T-cell (primary cell): ENCODE results near the gene TMEM218. TPM values are rescaled to one million over a fixed set of nuclear protein-coding genes. Genes with fewer than 3 reads are reported as not detected.

Source experiments
- ATAC-seq, 4 experiments: fragments of 200-7000 bp in 3 of 4; fragments of 150-1000 bp in 1 of 4; cut with Tn5 transposase; replicated peaks in 1 of 4; 1 replicate in 3 of 4; 2 replicates in 1 of 4; pipeline ENCODE4 v1.10.0; 2021; ENCODE audit warnings: moderate library complexity in 3 of 4, mild to moderate bottlenecking in 2 of 4, moderate number of reproducible peaks in 1 of 4
- CTCF ChIA-PET, 2 donors: fragments of 300-600 bp; sonication (Branson Sonifier 250); formaldehyde crosslinking; loops; one replicate each; lab custom pipeline; 2022; ENCODE audit warnings: antibody characterized with exemption in 2 of 2; lab: Charles Lee
- POLR2A ChIA-PET, 2 donors: fragments of 300-600 bp; sonication (Branson Sonifier 250); formaldehyde crosslinking; loops; one replicate each; lab custom pipeline; 2022; ENCODE audit warnings: antibody characterized with exemption in 2 of 2; lab: Charles Lee
- DNase-seq, 35 experiments: peaks; one replicate each; pipeline versions ENCODE4 v3.0.0 to v3.0.0-alpha.2; 2013 to 2023
- H3K27ac ChIP-seq: one replicate; pipeline ENCODE4 v1.5.1; 2013; ENCODE audit warnings: low read length
- H3K27me3 ChIP-seq, 2 experiments: replicated peaks in 1 of 2; 1 replicate in 1 of 2; 2 replicates in 1 of 2; pipeline versions ENCODE4 v1.6.1 to v1.7.0; 2013; ENCODE audit warnings: low read length in 1 of 2, mixed read lengths in 1 of 2; ENCODE audit not compliant: control insufficient read depth in 2 of 2, insufficient read depth in 2 of 2; ENCODE audit errors: extremely low read depth in 1 of 2
- H3K36me3 ChIP-seq, 2 donors: 1 replicate in 1 of 2; 2 replicates in 1 of 2; pipeline versions ENCODE4 v1.6.1 to v1.7.0; 2013; ENCODE audit warnings: low read length in 1 of 2; ENCODE audit not compliant: control insufficient read depth in 2 of 2, insufficient read depth in 1 of 2; ENCODE audit errors: extremely low read depth in 1 of 2
- H3K4me1 ChIP-seq, 2 experiments: 1 replicate in 1 of 2; 2 replicates in 1 of 2; pipeline versions ENCODE4 v1.6.1 to v1.7.0; 2013; ENCODE audit warnings: low read length in 2 of 2, mixed read lengths in 1 of 2; ENCODE audit not compliant: insufficient read depth in 2 of 2, control insufficient read depth in 1 of 2; ENCODE audit errors: extremely low read depth in 1 of 2
- H3K4me3 ChIP-seq, 2 donors: 1 replicate in 1 of 2; 2 replicates in 1 of 2; pipeline versions ENCODE4 v1.5.1 to v1.7.0; 2013; ENCODE audit warnings: mild to moderate bottlenecking in 2 of 2, low read length in 1 of 2, moderate library complexity in 1 of 2; ENCODE audit not compliant: control insufficient read depth in 1 of 2; ENCODE audit errors: extremely low read depth in 1 of 2
- H3K9me3 ChIP-seq: 2 replicates; pipeline ENCODE4 v1.7.0; 2013
- H3K27ac Mint-ChIP-seq, 2 donors: one replicate each; pipeline ENCODE4 v1.8.0; 2020 to 2021; ENCODE audit warnings: mild to moderate bottlenecking in 2 of 2, mixed read lengths in 2 of 2
- H3K27me3 Mint-ChIP-seq, 2 donors: one replicate each; pipeline ENCODE4 v1.8.0; 2021 to 2022; ENCODE audit warnings: mixed read lengths in 2 of 2
- H3K36me3 Mint-ChIP-seq: one replicate; pipeline ENCODE4 v1.8.0; 2021; ENCODE audit warnings: mixed read lengths
- H3K4me1 Mint-ChIP-seq, 3 donors: one replicate each; pipeline ENCODE4 v1.8.0; 2020 to 2022; ENCODE audit warnings: mixed read lengths in 3 of 3, mild to moderate bottlenecking in 1 of 3
- H3K4me3 Mint-ChIP-seq, 3 donors: one replicate each; pipeline ENCODE4 v1.8.0; 2020 to 2022; ENCODE audit warnings: mild to moderate bottlenecking in 3 of 3, mixed read lengths in 3 of 3, moderate library complexity in 3 of 3
- H3K9me3 Mint-ChIP-seq, 3 donors: one replicate each; pipeline ENCODE4 v1.8.0; 2020 to 2022; ENCODE audit warnings: mixed read lengths in 3 of 3
- WGBS: methylation state at CpG from one replicate; pipeline ENCODE4 v1.1.5; 2013; ENCODE audit warnings: missing lambda C conversion rate; ENCODE audit not compliant: insufficient coverage; 5-methylcytosine and 5-hydroxymethylcytosine counted together
- total RNA-seq, 35 experiments: library from RNA in 6 of 35; stranded (reverse) in 6 of 35; fragments of 120-200 nt in 1 of 35; gene quantifications; one replicate each; pipeline versions ENCODE4 v1.2.1 to v1.2.4 and lab custom pipeline; 2013 to 2026

TMEM218 gene
- total RNA-seq, 5 donors from 2014 or later (not counting 1 experiment from before 2014, with no cell fraction given) = 10.3 to 18.9 (median 14.8) TPM

- WGBS = 0% methylated on average over 2 of the region's 9 CpGs
Observed at GRCh38 chr11:125111001-125111342, 454 bp downstream of the TMEM218 start.

GRCh38 chr11:125110506-125110905 lies 920 bp downstream of the TMEM218 start:
- no CpG with 5 or more reads among the region's 4 CpGs for WGBS
- H3K27ac ChIP-seq = no peak overlapping the region
- peak overlapping the region; percentile 94 to 97 (median 96) for H3K4me3 Mint-ChIP-seq

More at GRCh38 chr11:125111001-125111342, 454 bp downstream of the TMEM218 start:
- Histone ChIP-seq H3K36me3 (no peaks in the 10 kb centered on the region), H3K27me3 (no peaks in the 10 kb centered on the region), H3K9me3 (no peaks in the 10 kb centered on the region), H3K27ac (peak overlapping the region; percentile 67), H3K4me3 (peak overlapping the region; percentile 83 to 89), H3K4me1 (peaks cover 6 to 14% of the 10 kb centered on the region in 2 experiments)
- DNase-seq = peak in 4 of 35 experiments; percentile 2 to 47 (median 14)
- ChIA-PET CTCF (interaction anchor here (0.7 to 3.5 kb wide), 9 partner anchors 13 to 234 kb away, joined by 3 to 24 read pairs (median 4); partner anchors contain the start of gene CCDC15 (in 1 of the 2)), POLR2A (interaction anchor here (1.6 to 2.3 kb wide), 2 partner anchors 157 to 488 kb away, joined by 4 to 8 read pairs; partner anchors contain the start of genes CCDC15 (in 1 of the 2) and TBRG1 (in 1 of the 2))
- peak overlapping the region; percentile 94 to 97 (median 96) for H3K4me3 Mint-ChIP-seq
- no peaks in the 10 kb centered on the region for H3K36me3 Mint-ChIP-seq
- H3K27me3 Mint-ChIP-seq = no peaks in the 10 kb centered on the region
- no peak for ATAC-seq
- H3K27ac Mint-ChIP-seq = peak overlapping the region; percentile 89 to 94
- peaks cover 0 to 7% (median 0%) of the 10 kb centered on the region in 3 donors for H3K9me3 Mint-ChIP-seq
- peaks cover 19 to 33% (median 27%) of the 10 kb centered on the region in 3 donors for H3K4me1 Mint-ChIP-seq

GRCh38 chr11:125108469-125108868 lies 3.0 kb downstream of the TMEM218 start:
- Mint-ChIP-seq H3K4me3 (no peak overlapping the region), H3K27me3 (no peaks in the 10 kb centered on the region), H3K27ac (no peak overlapping the region), H3K36me3 (peaks cover 10% of the 10 kb centered on the region), H3K4me1 (peaks cover 19 to 41% (median 33%) of the 10 kb centered on the region in 3 donors), H3K9me3 (peaks cover 0 to 7% (median 0%) of the 10 kb centered on the region in 3 donors)
- H3K36me3 ChIP-seq = no peaks in the 10 kb centered on the region
- ChIA-PET POLR2A (no interaction called here), CTCF (no interaction called here)
- WGBS = 79% methylated on average over 2 of the region's 3 CpGs
- H3K9me3 ChIP-seq = no peaks in the 10 kb centered on the region
- DNase-seq (no peak), ATAC-seq (no peak)
- no peak overlapping the region for H3K27ac ChIP-seq
- H3K4me3 ChIP-seq = no peak overlapping the region
- H3K27me3 ChIP-seq = no peaks in the 10 kb centered on the region
- peaks cover 6 to 14% of the 10 kb centered on the region in 2 experiments for H3K4me1 ChIP-seq

More at GRCh38 chr11:125110506-125110905, 920 bp downstream of the TMEM218 start:
- DNase-seq (peak in 2 of 35 experiments; percentile 3 to 24), ATAC-seq (no peak)
- Histone ChIP-seq H3K9me3 (no peaks in the 10 kb centered on the region), H3K27me3 (no peaks in the 10 kb centered on the region), H3K36me3 (no peaks in the 10 kb centered on the region), H3K4me1 (peaks cover 6 to 14% of the 10 kb centered on the region in 2 experiments), H3K4me3 (peak overlapping the region in 1 of 2 donors; percentile 83)
- CTCF ChIA-PET = interaction anchor here in 1 of 2 donors (1.2 to 3.5 kb wide), 5 partner anchors 10 to 234 kb away, joined by 3 to 24 read pairs (median 4); no protein-coding TSS in a partner anchor
- no peaks in the 10 kb centered on the region for H3K27me3 Mint-ChIP-seq
- POLR2A ChIA-PET = interaction anchor here (0.6 to 2.3 kb wide), 4 partner anchors 109 to 488 kb away, joined by 3 to 8 read pairs (median 4); partner anchors contain the start of genes CCDC15 (in 1 of the 2) and TBRG1 (in 1 of the 2)
- H3K4me1 Mint-ChIP-seq = peaks cover 19 to 37% (median 29%) of the 10 kb centered on the region in 3 donors
- H3K9me3 Mint-ChIP-seq = peaks cover 0 to 7% (median 0%) of the 10 kb centered on the region in 3 donors
- H3K36me3 Mint-ChIP-seq = no peaks in the 10 kb centered on the region
- peak overlapping the region in 1 of 2 donors; percentile 94 for H3K27ac Mint-ChIP-seq

GRCh38 chr11:125105926-125106325 lies 5.5 kb downstream of the TMEM218 start:
- no peaks in the 10 kb centered on the region for H3K9me3 ChIP-seq
- Mint-ChIP-seq H3K4me3 (no peak overlapping the region), H3K36me3 (peaks cover 24% of the 10 kb centered on the region), H3K4me1 (peaks cover 9 to 26% (median 20%) of the 10 kb centered on the region in 3 donors), H3K9me3 (no peaks in the 10 kb centered on the region), H3K27me3 (no peaks in the 10 kb centered on the region), H3K27ac (no peak overlapping the region)
- H3K4me3 ChIP-seq = no peak overlapping the region
- no peaks in the 10 kb centered on the region for H3K27me3 ChIP-seq
- ChIA-PET CTCF (interaction anchor here in 1 of 2 donors (1.1 kb wide), 1 partner anchor 18 kb away, joined by 4 read pairs; no protein-coding TSS in a partner anchor), POLR2A (interaction anchor here in 1 of 2 donors (0.6 kb wide), 1 partner anchor 309 kb away, joined by 3 read pairs; no protein-coding TSS in a partner anchor)
- no CpG with 5 or more reads among the region's 1 CpG for WGBS
- DNase-seq (no peak), ATAC-seq (no peak)
- no peak overlapping the region for H3K27ac ChIP-seq
- H3K36me3 ChIP-seq = peaks cover 0 to 9% of the 10 kb centered on the region in 2 donors
- H3K4me1 ChIP-seq = peaks cover 5 to 6% of the 10 kb centered on the region in 2 experiments

GRCh38 chr11:125102510-125102909 lies 8.9 kb downstream of the TMEM218 start:
- no peak overlapping the region for H3K27ac ChIP-seq
- Mint-ChIP-seq H3K27ac (no peak overlapping the region), H3K9me3 (no peaks in the 10 kb centered on the region), H3K4me3 (no peak overlapping the region), H3K36me3 (peaks cover 50% of the 10 kb centered on the region), H3K4me1 (peaks cover 0 to 18% (median 7%) of the 10 kb centered on the region in 3 donors), H3K27me3 (no peaks in the 10 kb centered on the region)
- H3K9me3 ChIP-seq = no peaks in the 10 kb centered on the region
- peaks cover 0 to 29% of the 10 kb centered on the region in 2 donors for H3K36me3 ChIP-seq
- ChIA-PET POLR2A (no interaction called here), CTCF (interaction anchor here in 1 of 2 donors (0.7 kb wide), 1 partner anchor 11 kb away, joined by 3 read pairs; no protein-coding TSS in a partner anchor)
- H3K27me3 ChIP-seq = no peaks in the 10 kb centered on the region
- H3K4me1 ChIP-seq = no peaks in the 10 kb centered on the region
- DNase-seq = no peak
- no peak for ATAC-seq
- H3K4me3 ChIP-seq = no peak overlapping the region
- 93% methylated on average over 3 of the region's 7 CpGs for WGBS

GRCh38 chr11:125102025-125102424 lies 9.4 kb downstream of the TMEM218 start:
- CTCF ChIA-PET = no interaction called here
- H3K27ac ChIP-seq = no peak overlapping the region
- DNase-seq (no peak), ATAC-seq (no peak)
- 95% methylated on average over 17 of the region's 19 CpGs for WGBS
- no peaks in the 10 kb centered on the region for H3K4me1 ChIP-seq
- POLR2A ChIA-PET = no interaction called here
- no peaks in the 10 kb centered on the region for H3K27me3 ChIP-seq
- peaks cover 0 to 16% (median 7%) of the 10 kb centered on the region in 3 donors for H3K4me1 Mint-ChIP-seq
- no peaks in the 10 kb centered on the region for H3K9me3 Mint-ChIP-seq
- H3K27me3 Mint-ChIP-seq = no peaks in the 10 kb centered on the region
- no peaks in the 10 kb centered on the region for H3K9me3 ChIP-seq
- H3K4me3 Mint-ChIP-seq = no peak overlapping the region
- peaks cover 52% of the 10 kb centered on the region for H3K36me3 Mint-ChIP-seq
- H3K4me3 ChIP-seq = no peak overlapping the region
- H3K27ac Mint-ChIP-seq = no peak overlapping the region
- H3K36me3 ChIP-seq = peaks cover 0 to 33% of the 10 kb centered on the region in 2 donors
